GM19328 (cell line): ENCODE results near the gene RAPGEF4.

Experiments
- ATAC-seq: cut with Tn5 transposase; IDR thresholded peaks from one replicate; pipeline ENCODE4 v1.9.1; 2021; ENCODE audit warnings: mild to moderate bottlenecking, moderate library complexity; ENCODE audit not compliant: unreplicated experiment

RAPGEF4 gene

DNA sequence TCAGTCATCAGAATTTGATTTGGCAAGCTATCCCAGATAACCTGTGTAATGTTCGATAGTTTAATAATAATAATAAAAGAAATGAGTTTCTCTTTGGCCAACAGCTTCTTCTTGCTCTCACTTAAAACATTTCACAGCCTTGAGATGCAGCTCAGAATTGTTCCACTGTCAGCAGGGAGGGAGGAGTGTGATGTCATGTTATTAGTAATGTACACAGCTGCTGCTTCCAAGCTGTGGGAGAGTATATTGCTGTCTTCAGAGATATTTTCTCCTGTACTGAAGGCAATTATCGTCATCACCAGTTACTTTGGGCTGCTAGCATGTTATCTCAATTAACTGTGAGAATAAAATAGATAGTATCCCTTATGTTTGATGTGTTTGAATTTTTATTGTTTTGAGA lies 193.1 kb downstream of the RAPGEF4 start:
- ATAC-seq = no peak

DNA sequence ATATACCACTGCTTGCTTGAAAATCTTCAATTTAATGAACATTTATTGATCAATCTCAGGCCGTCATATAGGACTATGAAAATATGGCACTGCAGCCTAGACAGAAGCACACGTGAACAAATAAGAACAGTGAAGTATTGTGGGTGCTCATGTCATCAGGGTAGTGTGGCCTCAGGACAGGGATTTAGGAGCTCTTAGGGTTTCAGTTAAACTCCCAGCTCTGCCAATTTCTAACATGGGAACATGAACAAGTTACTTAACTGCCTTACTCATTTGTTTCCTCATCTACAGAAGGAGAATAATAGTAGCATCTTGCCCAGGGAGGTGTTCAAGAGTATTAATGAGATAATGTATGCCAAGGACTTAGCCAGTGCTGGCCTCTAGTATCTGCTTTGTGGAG lies 194.0 kb downstream of the RAPGEF4 start:
- no peak for ATAC-seq

DNA sequence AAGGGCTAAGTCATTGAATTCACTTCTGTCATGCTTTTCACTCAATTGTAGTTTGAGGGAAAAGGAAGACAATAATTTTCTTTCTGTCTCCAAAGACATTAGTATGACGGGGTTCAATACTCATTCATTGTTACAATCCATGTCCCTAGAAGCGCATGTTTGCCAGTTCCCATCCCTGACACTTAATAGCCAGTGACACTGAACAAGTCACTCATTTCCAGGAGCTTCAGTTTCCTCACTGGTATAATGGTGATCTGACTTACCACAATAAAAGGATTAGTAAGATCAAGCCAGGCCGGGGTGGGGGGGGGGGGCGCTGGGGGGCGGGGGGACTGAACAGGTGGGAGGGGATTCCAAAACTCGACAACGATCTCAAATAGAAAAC lies 195.2 kb downstream of the RAPGEF4 start:
- ATAC-seq = no peak

DNA sequence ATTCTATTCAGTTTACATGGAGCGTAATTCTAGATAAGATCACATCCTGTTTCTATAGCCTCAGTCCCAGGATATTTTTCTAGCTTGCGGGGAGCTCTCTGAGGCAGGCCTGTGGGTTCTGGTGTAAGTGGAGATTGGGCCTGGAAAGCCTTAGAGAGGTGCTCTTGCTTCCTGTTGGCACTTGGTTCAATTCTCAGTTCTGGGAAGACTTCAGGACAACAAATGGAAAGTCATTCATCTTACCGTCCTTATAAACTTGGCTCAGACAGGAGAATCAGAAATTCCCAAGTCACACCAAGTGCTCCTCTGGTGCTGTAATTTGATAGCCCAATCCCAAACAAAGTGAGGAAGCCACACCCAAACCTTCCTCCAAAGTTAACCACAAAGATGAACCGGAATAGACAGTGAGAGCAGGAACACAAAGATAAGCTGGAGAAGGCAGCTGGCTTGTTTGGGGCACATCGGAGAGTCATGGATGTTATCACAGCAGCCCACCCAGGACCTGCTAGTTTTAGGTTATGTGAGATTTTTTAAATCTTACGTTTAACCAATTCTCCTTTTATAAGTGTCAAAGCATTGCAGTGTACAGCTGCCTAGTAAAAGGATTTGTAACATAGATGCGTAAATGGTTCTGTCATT lies 195.7 kb downstream of the RAPGEF4 start:
- ATAC-seq = no peak

DNA sequence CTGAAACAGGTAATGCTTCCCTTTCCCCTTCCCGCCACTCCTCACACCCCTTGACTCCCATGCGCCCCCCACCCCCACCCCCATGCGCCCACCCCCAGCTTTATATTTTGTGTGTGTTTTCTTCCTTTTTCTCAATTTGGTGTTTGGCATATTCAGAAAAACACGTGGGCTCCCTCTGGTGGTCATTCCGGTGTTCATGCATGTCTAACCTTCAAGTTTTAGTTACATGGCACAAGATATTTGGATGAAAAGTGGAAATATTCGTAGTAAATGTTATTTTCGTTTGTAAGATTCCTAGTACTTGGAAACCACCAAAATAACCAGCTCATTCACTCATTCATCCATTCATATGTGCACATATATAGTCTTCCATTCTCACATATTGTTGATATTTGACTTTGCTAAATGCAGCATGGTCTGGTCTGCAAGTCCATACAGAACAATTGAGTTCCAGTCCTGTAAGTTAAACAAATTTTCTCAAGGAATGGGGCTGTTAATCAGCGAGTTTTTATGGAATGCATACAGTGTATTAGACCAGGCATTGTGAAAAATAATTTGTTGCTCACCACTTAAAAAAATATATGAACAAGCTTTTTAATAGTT lies 196.4 kb downstream of the RAPGEF4 start:
- ATAC-seq = no peak

DNA sequence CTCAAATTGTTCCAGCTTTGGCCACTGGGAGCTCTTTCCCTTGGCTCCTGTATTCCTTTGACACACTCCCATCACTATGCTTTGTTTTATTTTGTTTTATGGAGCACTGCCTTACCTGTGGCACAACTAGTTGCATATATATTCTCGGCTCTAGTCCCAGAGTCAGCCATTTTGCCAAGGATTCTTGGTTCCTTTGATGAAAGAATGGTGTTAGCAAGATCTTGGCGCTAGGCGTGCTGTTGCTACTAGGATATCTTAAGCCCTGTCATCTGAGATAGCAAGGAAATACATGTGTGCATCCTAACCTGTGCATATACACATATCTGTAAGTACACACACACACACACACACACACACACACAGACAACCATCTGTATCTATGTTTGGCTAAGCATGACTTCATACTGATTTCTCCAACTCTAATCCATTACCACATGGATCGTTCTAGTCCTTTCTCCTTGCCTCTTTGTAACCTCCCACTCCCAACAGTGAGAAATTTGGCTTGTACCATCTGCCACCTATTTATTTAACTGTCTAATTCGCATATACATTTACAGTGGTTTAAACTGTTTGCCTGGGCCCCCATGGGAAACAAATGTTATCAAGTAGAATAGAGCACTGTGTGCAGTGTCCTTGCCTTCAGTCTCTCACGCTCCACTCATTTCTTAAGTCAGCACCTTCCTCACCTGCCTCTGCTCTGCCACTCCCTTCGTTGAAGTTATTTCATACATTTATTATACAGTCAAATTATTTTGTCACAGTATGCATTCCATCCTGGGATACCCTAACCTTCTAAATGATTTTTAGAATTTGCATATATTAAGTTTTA lies 202.5 kb downstream of the RAPGEF4 start:
- ATAC-seq = no peak

DNA sequence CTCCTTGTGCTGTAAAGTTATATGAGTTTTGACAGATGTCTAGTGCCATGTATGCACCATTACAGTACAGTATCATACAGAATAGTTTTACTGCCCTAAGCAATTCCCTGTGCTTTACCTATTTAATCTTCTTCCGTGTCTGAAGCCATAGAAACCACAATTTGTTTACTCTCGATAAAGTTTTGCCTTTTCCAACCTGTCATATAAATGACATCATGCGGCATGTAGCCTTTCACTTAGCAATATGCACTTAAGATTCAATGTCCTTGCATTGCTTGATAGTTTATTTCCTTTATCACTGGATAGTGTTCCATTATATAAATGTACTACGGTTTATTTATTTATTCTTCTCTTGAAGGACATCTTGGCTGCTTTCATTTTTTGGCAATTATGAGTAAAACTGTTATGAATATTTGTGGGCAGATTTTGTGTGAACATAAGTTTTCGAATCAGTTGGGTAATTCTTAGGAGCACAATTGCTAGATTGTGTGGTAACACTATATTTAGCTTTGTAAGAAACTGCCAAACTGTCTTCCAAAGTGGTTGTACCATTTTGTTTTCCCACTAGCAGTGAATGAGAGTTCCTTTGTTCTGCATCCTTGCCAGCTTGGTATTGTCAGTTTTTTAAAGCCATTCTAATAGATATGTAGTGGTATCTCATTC lies 203.2 kb downstream of the RAPGEF4 start:
- ATAC-seq = no peak

DNA sequence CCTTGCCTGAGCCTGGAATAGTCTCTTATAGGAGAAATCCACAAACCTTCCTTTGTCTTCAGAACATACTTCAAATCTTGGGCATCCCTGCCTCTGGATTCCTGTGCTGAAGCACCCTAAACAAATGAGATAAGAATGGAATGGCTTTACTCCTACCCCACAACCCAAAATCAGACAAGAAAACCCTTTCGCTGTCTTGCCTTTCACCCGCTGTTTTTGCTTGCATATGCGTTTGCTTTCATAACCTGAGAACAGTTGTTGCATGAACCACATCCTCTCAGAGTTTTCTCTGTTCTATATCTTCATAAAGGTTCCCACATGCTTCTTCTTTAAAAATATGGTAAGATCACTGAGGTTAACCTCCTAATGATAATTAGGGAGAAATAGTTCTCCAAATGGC lies 207.9 kb downstream of the RAPGEF4 start:
- no peak for ATAC-seq

DNA sequence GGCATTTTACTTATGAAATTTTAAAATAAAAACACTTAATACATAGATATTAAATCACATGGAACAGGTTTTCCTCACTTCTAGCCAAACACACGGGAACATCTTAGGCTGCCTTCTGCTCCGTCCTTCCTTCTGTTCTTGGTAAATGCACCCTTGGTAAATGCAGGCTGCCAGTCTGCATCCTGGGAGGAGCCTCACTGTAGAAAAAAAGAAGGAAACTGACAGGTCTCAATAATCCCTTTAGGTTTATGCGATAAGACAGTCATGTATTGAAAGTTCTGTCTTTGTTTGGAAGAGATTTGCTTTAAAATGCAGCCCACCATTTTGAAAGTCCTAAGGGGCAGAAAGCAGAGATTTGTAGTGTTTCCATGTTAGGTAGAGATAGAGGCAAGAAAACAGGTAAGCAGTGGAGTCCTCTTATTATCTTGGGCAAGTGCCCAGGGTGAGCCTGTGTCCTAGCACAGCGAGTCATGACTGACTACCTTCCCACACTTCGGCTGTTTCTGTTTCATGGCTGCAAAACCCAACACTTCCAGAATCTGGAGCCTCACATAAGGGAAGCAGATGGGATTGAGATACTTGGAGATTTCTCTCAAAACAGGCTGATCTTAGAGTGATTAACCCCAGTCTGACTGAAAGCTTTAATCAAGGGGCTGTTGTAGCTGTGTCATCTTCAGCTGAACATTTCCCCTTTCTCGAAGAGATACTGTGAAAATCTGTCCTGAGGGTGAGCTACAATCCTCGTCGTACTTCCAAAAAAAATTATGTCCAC lies 208.6 kb downstream of the RAPGEF4 start:
- ATAC-seq = no peak

DNA sequence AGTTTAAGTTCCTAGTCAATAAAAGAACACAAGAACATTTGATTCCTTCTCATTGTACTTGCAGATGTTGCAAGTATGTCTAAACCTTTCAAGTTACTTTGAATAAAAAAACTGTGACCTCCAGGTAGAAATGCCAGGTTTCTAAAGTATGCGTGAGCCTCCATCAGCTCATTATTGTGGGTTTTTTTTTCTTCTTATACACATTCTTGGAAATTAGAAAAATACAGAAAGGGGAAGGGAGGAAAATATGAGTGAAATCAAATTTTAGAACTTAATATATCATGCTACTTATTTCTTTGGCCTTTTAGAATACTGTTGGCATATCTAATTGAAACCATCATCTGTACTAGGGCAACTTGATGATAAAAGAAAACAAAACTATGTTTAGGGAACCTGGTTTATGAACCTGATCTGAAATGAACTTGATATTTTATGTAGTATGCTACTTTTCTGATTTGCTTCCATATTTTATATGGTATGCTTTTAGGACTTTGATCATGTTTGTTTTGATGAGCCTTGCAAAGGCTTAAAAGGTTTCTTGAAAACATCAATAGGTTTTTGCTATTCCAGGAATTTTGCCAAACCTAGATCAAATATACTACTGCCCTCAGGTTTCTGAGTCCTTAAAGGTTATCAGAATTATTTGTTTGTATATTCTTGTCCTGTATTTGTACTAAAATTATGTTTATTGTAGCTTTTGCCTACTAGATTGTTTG lies 209.3 kb downstream of the RAPGEF4 start:
- no peak for ATAC-seq

DNA sequence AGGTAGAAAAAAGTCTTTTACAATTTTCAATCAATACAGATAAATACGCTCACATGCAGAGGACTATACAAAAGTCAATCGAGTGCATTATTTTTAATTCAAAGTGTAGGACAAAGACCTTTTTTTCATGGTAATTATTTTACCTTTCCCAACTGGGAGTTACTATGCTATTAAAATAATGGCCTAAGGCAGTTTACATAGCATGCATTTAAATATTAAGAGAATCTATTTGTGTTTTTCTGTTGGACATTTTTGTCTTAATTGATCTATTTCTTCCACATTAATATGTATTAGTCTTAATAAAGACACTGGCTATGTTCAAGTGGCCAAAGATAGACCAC lies 209.8 kb downstream of the RAPGEF4 start:
- no peak for ATAC-seq

DNA sequence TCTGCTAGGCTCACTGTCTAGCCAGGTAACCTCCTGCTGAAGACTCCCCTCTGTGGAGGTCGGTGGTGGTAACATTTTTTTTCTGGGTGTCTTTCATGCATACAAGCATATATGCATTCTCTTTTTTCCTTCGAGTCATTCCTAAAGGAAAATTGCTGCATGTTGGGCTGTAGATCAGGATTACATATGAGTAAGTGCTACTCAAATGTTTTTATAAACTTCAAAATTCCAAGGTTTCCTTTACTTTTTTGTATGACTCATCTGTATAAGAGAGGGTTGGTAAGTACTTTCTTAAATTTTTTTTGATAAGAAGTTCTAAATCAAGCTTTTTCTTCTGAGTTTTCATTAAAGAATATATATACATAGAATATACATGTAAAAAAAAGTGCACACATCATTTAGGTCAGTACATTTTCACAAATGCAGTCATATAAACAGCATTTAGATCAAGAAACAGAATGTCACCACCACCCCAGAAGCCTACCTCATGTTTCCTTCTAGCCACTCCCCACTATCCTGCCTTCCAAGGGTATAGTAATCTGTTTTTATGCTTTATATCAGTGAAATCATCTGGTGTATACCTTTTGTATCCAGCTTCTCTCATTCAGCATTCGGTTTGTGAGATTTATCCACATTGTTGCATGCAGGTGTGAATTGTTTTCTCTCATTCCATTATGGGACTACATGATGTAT lies 212.0 kb downstream of the RAPGEF4 start:
- ATAC-seq = no peak

DNA sequence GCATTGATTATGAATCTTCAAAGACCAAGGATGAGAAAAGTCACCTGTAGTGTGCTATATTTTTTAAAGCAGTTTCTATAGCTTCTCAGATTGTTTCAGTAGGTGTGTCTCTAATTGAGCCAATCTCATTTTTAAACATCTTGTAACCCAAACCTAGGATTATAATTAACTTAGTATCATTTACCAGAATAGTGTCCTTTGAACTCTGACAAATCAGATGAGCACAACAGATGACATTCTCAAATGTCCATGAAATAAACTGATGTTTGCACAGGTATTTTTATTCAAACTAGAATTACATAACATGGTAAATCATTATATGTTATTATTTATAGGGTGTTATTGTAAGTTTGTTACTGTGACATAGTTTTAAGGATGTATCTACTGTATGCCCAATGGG lies 213.9 kb downstream of the RAPGEF4 start:
- ATAC-seq = no peak

DNA sequence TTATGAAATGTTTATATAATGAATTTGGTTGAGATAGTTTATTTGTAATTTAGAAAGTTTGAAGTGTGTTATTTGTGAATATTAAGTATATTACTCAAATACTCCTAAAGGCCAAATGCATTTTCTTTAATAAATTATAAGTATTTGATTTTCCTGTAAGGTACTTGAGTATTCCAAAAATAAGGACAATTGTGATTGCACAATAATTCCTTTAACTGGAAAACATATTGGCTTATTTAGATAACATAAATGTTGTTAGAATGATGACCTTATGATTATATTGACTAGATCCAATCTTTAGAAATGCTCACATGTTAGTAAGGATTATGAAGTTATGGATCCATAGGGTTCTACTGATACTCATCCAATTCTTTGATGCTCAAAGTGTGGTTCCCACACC lies 214.9 kb downstream of the RAPGEF4 start:
- ATAC-seq = no peak

DNA sequence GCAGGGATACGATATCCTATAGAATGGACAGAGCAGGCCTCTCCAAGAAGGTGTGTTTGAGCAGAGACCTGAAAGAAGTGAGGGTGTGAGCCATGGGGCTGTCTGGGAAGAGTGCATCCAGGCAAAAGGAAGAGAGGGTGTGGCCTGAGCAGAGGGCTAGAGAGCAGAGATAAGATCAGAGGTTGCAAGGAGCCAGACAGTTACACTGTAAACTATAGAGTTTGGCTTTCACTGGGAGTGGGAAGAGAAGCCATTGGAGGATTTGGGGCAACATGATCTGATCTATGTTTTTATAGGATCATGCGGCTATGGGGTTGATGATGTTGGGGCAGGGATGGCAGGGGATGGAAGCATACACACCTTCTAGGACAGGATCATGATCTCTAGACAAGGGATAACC lies 215.9 kb downstream of the RAPGEF4 start:
- no peak for ATAC-seq

DNA sequence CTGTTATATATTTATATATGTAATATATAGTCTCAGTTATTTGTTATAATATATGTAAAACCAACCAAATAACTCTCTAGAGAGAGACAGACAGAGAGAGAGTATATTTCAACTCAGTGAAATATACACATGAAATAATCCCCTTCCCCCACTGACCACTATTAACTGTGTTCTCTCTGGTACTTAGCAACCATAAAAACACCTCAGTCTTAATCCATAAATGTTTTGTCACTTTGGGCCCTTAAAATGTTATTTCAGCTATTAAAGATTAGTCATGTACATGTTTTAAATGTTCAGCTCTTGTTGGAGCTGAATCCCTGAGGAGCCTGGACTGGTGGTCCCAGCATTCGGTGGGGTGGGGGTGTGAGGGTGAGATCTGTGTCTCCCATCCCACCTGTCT lies 217.8 kb downstream of the RAPGEF4 start:
- no peak for ATAC-seq

DNA sequence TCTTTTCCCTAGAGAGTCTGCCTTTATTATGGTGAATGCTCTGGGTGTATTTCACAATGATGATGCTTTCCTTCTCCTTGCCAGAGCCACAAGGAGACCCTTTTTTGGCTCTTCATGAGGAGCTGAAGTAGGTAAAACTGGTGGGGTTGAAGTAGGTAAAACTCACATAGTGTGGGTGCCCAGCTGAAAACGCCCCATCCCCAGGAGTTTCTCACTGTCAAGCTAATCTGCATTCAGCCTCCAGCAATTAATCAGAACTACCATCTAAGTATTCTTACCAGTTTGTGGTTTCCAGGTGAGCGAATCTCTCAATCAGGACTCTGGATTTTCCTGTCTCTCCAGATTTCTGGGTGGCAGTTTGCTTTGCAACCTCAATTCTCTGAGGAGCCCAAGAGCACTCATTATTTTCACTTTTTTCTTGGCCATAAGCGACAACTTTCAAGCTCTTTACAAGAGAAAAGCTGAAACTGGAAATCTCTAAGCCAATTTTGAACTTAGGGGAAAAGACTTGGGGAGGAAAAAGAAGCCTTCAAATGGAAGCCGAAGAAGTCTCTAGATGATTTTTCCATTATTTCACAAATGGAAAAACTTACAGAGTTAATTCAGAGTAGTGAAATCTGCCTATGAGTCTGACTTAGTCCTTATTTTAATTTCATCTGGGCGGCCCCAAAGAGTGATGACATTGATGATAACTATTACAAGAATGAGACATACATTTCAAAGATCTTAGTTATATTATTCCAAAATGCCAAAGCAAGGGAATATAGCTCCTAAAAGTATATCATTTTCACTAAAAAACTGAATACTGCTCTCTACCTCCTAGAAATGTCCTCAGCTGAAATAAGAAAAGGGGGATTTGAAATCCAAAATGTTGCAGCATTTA lies 218.6 kb downstream of the RAPGEF4 start:
- no peak for ATAC-seq

DNA sequence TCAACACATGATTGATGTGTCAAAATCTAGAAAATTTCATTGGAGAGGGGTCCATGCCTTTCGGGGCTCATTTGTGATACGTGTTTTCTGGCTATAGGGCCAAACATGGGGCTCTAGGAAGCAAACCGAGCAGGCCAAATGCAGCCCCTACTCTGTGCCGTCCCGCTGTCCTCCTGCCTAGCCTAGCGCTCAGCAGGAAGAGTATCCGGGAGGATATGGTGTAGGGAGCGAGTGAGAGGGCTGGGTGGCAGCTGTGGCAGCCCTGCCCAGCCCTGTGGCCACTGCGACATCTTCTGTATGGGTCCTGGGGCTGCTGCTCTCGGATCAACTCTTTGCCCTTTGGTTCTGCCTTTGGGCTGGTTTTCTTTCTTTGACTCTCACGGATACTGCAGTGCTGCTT lies 219.9 kb downstream of the RAPGEF4 start:
- ATAC-seq = no peak

DNA sequence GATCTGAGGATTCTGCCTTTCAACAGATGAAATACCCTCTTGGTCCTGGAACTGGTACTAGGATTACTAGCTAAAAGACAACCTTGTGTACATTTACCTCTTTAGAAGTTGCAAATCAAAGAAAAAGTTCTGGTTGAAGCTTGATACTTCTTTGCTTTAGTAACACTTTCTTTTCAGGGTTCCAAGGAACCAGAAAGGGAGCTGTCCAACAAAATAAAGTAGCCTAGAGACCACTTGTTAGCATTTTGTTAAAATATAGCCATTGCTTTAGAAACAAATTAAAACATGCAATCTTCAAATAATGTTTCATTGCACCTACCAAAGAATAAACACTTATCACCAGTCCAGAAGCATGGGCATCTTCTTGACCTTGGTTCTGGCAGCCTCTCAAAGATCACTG lies 222.1 kb downstream of the RAPGEF4 start:
- ATAC-seq = no peak
